Measurements from ENCODE around the gene KRT40.
"Not testable (repeated sequence)": the region's sequence is repeated elsewhere in the genome, so short reads cannot be mapped to it uniquely, and the experiment has no call there.

Gene KRT40

GRCh38 chr17:40999563-40999962 lies 15.4 kb upstream of the KRT40 start, which contains the start of gene KRTAP3-2:
Gene KRTAP3-2, minus strand, starts transcription at chr17:40999906. Its CDS starts 53 bp downstream, at chr17:40999853.
- intact Hi-C loops (cut with DNase I), result not testable (repeated sequence)
- DNase-seq, result peak in 8 of 10 donors; percentile 18 to 90 (median 31)

GRCh38 chr17:40997361-40997760 lies 13.2 kb upstream of the KRT40 start:
- intact Hi-C loops (cut with DNase I), result no loop called here
- no peak for DNase-seq

GRCh38 chr17:40996829-40997228 lies 12.7 kb upstream of the KRT40 start:
- DNase-seq, result no peak
- intact Hi-C loops (cut with DNase I), result no loop called here

GRCh38 chr17:40995116-40995515 lies 11.0 kb upstream of the KRT40 start:
- intact Hi-C loops (cut with DNase I), result no loop called here
- no peak for DNase-seq

GRCh38 chr17:40993839-40994238 lies 9.7 kb upstream of the KRT40 start, which contains the start of gene KRTAP3-3:
Gene KRTAP3-3, minus strand, starts transcription at chr17:40994164. Its CDS starts 67 bp downstream, at chr17:40994097.
- no peak for DNase-seq
- intact Hi-C loops (cut with DNase I), result no loop called here

GRCh38 chr17:40993084-40993483 lies 9.0 kb upstream of the KRT40 start:
- DNase-seq, result no peak
- intact Hi-C loops (cut with DNase I), result no loop called here

GRCh38 chr17:40992666-40993065 lies 8.5 kb upstream of the KRT40 start:
- intact Hi-C loops (cut with DNase I), result no loop called here
- DNase-seq, result no peak

GRCh38 chr17:40986920-40987319 lies 2.8 kb upstream of the KRT40 start:
- intact Hi-C loops (cut with DNase I), result no loop called here
- DNase-seq, result no peak

GRCh38 chr17:40981115-40981514 lies 3.0 kb downstream of the KRT40 start:
- intact Hi-C loops (cut with DNase I), result no loop called here
- no peak for DNase-seq

- DNase-seq, result peak in 8 of 10 donors; percentile 11 to 92 (median 25)
- intact Hi-C loops (cut with DNase I), result no loop called here
Measured at GRCh38 chr17:40980596-40980995, 3.5 kb downstream of the KRT40 start.

GRCh38 chr17:40980117-40980516 lies 4.0 kb downstream of the KRT40 start:
- DNase-seq, result no peak
- intact Hi-C loops (cut with DNase I), result no loop called here

GRCh38 chr17:40978575-40979151 lies 5.5 kb downstream of the KRT40 start:
- intact Hi-C loops (cut with DNase I), result no loop called here
- peak in 1 of 10 donors; percentile 50 for DNase-seq

- intact Hi-C loops (cut with DNase I), result no loop called here
Measured at GRCh38 chr17:40975516-40975915, 8.6 kb downstream of the KRT40 start.

GRCh38 chr17:40974366-40974765 lies 9.8 kb downstream of the KRT40 start:
- intact Hi-C loops (cut with DNase I), result no loop called here
- no peak for DNase-seq

More at GRCh38 chr17:40975516-40975915, 8.6 kb downstream of the KRT40 start:
- no peak for DNase-seq

GRCh38 chr17:40967582-40967981 lies 16.5 kb downstream of the KRT40 start:
- intact Hi-C loops (cut with DNase I), result no loop called here
- DNase-seq, result no peak

- DNase-seq, result no peak
Measured at GRCh38 chr17:40966848-40967247, 17.3 kb downstream of the KRT40 start, which contains the start of gene KRT39. Gene KRT39, minus strand, starts transcription at chr17:40966948. Its CDS starts 92 bp downstream, at chr17:40966856.

GRCh38 chr17:40963838-40964237 lies 20.3 kb downstream of the KRT40 start:
- DNase-seq, result no peak
- intact Hi-C loops (cut with DNase I), result no loop called here

More at GRCh38 chr17:40966848-40967247, 17.3 kb downstream of the KRT40 start, which contains the start of gene KRT39:
- intact Hi-C loops (cut with DNase I), result no loop called here

- intact Hi-C loops (cut with DNase I), result no loop called here
Measured at GRCh38 chr17:40962059-40962561, 22.0 kb downstream of the KRT40 start.

GRCh38 chr17:40961591-40961990 lies 22.5 kb downstream of the KRT40 start:
- intact Hi-C loops (cut with DNase I), result no loop called here
- DNase-seq, result no peak

More at GRCh38 chr17:40962059-40962561, 22.0 kb downstream of the KRT40 start:
- DNase-seq, result no peak

GRCh38 chr17:40960144-40960543 lies 24.0 kb downstream of the KRT40 start:
- intact Hi-C loops (cut with DNase I), result no loop called here
- DNase-seq, result no peak

- intact Hi-C loops (cut with DNase I), result no loop called here
- DNase-seq, result peak in 1 of 10 donors; percentile 54
Measured at GRCh38 chr17:40958086-40958953, 25.8 kb downstream of the KRT40 start.
